Left ventricle myocardium inferior (tissue), 1 donor: ENCODE measurements around the gene TXNDC2. TPM values are rescaled to one million over a fixed set of nuclear protein-coding genes. Genes with fewer than 3 reads are reported as not detected.

ENCODE experiments used
- DNase-seq: peaks from one replicate; pipeline ENCODE4 v3.0.0-alpha.2; 2020
- H3K27ac ChIP-seq: fragments of 200-600 bp; replicated peaks from 2 replicates; pipeline ENCODE4 v1.8.0; 2021
- H3K27me3 ChIP-seq: fragments of 200-600 bp; 2 replicates; pipeline ENCODE4 v1.8.0; 2021; ENCODE audit warnings: low read depth
- H3K36me3 ChIP-seq: fragments of 200-600 bp; 2 replicates; pipeline ENCODE4 v1.8.0; 2021
- H3K4me1 ChIP-seq: fragments of 200-600 bp; 2 replicates; pipeline ENCODE4 v1.8.0; 2021
- H3K4me3 ChIP-seq: fragments of 200-600 bp; 2 replicates; pipeline ENCODE4 v1.8.0; 2021; ENCODE audit warnings: mild to moderate bottlenecking, moderate library complexity
- H3K9me3 ChIP-seq: fragments of 200-600 bp; replicated peaks from 2 replicates; pipeline ENCODE4 v1.8.0; 2021
- CTCF ChIP-seq: fragments of 200-600 bp; IDR thresholded peaks from 2 replicates; pipeline ENCODE4 v1.8.0; 2021; ENCODE audit warnings: antibody characterized with exemption, mild to moderate bottlenecking, borderline replicate concordance
- intact Hi-C: fragments of 100-400 bp; cut with micrococcal nuclease; formaldehyde crosslinking; loops from one replicate; pipeline ENCODE4 v1.11.0; 2022
- total RNA-seq: library from RNA; stranded (reverse); fragmentation: NEBNext Ultra II Directional; extraction: Animal tissue kit (Norgen Biotek cat#: 25700); gene quantifications from one replicate; pipeline ENCODE4 v1.2.1, GENCODE V29; 2021
- donor health status: DM: no; HTN: yes; CAD: no; lungs with severe emphysema.

Gene TXNDC2
- total RNA-seq, 1 donor from 2014 or later = not detected

GRCh38 chr18:9922592-9923311, 37.0 kb downstream of the TXNDC2 start:
- peak overlapping the region; percentile 18 for H3K27ac ChIP-seq
- intact Hi-C loops = no loop called here
- no peak overlapping the region for H3K4me3 ChIP-seq
- DNase-seq = no peak
- H3K36me3 ChIP-seq = no peaks in the 10 kb centered on the region
- no peak for TF ChIP-seq CTCF
- H3K4me1 ChIP-seq = peaks cover 99% of the 10 kb centered on the region
- H3K9me3 ChIP-seq = no peaks in the 10 kb centered on the region
- H3K27me3 ChIP-seq = no peaks in the 10 kb centered on the region

- intact Hi-C loops = no loop called here
- Histone ChIP-seq H3K36me3 (no peaks in the 10 kb centered on the region), H3K27ac (peak overlapping the region; percentile 10)
Measured at GRCh38 chr18:9924371-9924943, 38.7 kb downstream of the TXNDC2 start.

GRCh38 chr18:9925369-9925768, 39.6 kb downstream of the TXNDC2 start:
- Histone ChIP-seq H3K27me3 (no peaks in the 10 kb centered on the region), H3K4me1 (peaks cover 99% of the 10 kb centered on the region), H3K27ac (peak overlapping the region; percentile 10), H3K9me3 (no peaks in the 10 kb centered on the region), H3K4me3 (no peak overlapping the region), H3K36me3 (no peaks in the 10 kb centered on the region)
- no peak for DNase-seq
- TF ChIP-seq CTCF = no peak
- intact Hi-C loops = no loop called here

More at GRCh38 chr18:9924371-9924943, 38.7 kb downstream of the TXNDC2 start:
- TF ChIP-seq CTCF = no peak
- H3K4me3 ChIP-seq = no peak overlapping the region
- DNase-seq = no peak
- H3K4me1 ChIP-seq = peaks cover 99% of the 10 kb centered on the region
- H3K9me3 ChIP-seq = no peaks in the 10 kb centered on the region
- no peaks in the 10 kb centered on the region for H3K27me3 ChIP-seq

- no peak overlapping the region for H3K4me3 ChIP-seq
- intact Hi-C loops = no loop called here
- TF ChIP-seq CTCF = no peak
- DNase-seq = no peak
- H3K36me3 ChIP-seq = no peaks in the 10 kb centered on the region
- H3K9me3 ChIP-seq = no peaks in the 10 kb centered on the region
- H3K27me3 ChIP-seq = no peaks in the 10 kb centered on the region
- H3K4me1 ChIP-seq = peaks cover 99% of the 10 kb centered on the region
- H3K27ac ChIP-seq = peak overlapping the region; percentile 10
Measured at GRCh38 chr18:9925795-9926194, 40.0 kb downstream of the TXNDC2 start.

- Histone ChIP-seq H3K27me3 (no peaks in the 10 kb centered on the region), H3K4me3 (no peak overlapping the region), H3K9me3 (no peaks in the 10 kb centered on the region), H3K27ac (peak overlapping the region; percentile 10), H3K4me1 (peaks cover 99% of the 10 kb centered on the region), H3K36me3 (no peaks in the 10 kb centered on the region)
- intact Hi-C loops = no loop called here
- no peak for TF ChIP-seq CTCF
- DNase-seq = no peak
Measured at GRCh38 chr18:9926223-9926894, 40.6 kb downstream of the TXNDC2 start.
